ENCODE measurements around the gene GDE1. TPM values are rescaled to one million over a fixed set of nuclear protein-coding genes. Genes with fewer than 3 reads are reported as not detected.

GDE1 gene
- total and polyA plus RNA-seq, 2 donors (not counting 1 experiment from before 2014, with no cell fraction given) = 74.3 to 91.3 TPM

DNA sequence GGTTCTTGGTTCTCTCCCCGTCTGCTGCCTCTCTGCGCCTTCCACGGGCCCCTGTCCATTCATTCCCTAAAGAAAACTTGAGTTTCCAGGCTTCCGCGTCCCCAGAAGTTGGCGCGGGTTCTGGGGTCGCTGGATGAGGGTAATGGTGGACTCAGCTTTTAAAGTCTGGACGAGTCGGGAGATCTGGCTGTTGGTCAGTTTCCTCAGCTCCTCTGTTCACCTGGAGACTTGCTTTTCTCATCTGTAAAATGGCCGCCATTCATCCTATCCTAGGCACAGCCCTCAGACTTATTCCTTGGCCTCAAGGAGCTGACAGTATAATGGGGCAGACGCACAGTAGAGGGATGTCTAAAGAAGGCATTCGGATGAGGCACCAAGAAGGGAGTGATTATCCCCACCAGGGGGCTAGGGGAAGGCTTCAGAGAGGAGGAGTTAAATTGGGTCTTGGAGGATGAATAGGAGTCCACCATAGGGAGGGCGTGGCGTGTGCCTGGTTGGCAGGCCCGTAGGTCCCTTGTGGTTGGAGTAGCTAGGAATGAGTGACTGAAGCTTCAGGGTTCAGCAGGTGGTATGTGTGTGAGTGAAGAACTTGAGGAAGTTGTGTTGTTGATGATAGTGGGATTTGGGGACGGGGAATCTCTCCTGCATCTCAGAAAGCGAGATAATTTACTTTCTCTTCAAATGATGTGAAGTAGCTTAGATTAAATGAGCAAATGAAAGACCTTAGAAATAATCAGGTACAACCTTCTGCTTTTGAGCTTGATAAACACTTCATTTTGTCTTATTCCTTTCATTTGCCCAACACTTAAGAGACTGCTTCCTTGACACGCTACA lies 34.3 kb upstream of the GDE1 start:
- no peaks in the 10 kb centered on the region for H4K20me1 ChIP-seq (ENCODE audit: control insufficient read depth, extremely low read depth, insufficient read depth, low read length)
- no peaks in the 10 kb centered on the region for H3K27me3 ChIP-seq (ENCODE audit: control insufficient read depth, insufficient read depth, low read length)
- H3K4me2 ChIP-seq (ENCODE audit: extremely low read depth, insufficient read depth, low read length) = peak overlapping the region; percentile 83
- peak overlapping the region; percentile 92 for H2AFZ ChIP-seq (ENCODE audit: low read length)
- no peaks in the 10 kb centered on the region for H3K36me3 ChIP-seq (ENCODE audit: control insufficient read depth, insufficient read depth, low read length)
- peaks cover 2% of the 10 kb centered on the region for H3K4me1 ChIP-seq (ENCODE audit: control insufficient read depth, extremely low read depth, insufficient read depth, low read length)
- peak overlapping the region; percentile 73 to 91 (median 86) for H3K4me3 ChIP-seq (replicated peaks in 1 of 4; ENCODE audit: control extremely low read depth in 1 of 4, insufficient read depth in 1 of 4, low read depth in 3 of 4, low read length in 4 of 4)
- peak overlapping the region; percentile 90 for H3K9ac ChIP-seq (ENCODE audit: insufficient read depth, low read length)
- TF ChIP-seq, protein P1, sequence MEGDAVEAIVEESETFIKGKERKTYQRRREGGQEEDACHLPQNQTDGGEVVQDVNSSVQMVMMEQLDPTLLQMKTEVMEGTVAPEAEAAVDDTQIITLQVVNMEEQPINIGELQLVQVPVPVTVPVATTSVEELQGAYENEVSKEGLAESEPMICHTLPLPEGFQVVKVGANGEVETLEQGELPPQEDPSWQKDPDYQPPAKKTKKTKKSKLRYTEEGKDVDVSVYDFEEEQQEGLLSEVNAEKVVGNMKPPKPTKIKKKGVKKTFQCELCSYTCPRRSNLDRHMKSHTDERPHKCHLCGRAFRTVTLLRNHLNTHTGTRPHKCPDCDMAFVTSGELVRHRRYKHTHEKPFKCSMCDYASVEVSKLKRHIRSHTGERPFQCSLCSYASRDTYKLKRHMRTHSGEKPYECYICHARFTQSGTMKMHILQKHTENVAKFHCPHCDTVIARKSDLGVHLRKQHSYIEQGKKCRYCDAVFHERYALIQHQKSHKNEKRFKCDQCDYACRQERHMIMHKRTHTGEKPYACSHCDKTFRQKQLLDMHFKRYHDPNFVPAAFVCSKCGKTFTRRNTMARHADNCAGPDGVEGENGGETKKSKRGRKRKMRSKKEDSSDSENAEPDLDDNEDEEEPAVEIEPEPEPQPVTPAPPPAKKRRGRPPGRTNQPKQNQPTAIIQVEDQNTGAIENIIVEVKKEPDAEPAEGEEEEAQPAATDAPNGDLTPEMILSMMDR (conservative IDR thresholded peaks at IDR 0.05 in 1 of 2, IDR thresholded peaks at IDR 0.05 in 1 of 2; ENCODE audit: low read depth in 1 of 2, low read length in 2 of 2) = peak; percentile 7 to 18
- TF ChIP-seq EZH2 (IDR thresholded peaks at IDR 0.05; ENCODE audit: low read length, missing control alignments) = no peak
- peak; percentile 30 to 39 for DNase-seq (ENCODE audit: low read depth in 2 of 2)
- H3K27ac ChIP-seq (ENCODE audit: insufficient read depth, low read length) = peak overlapping the region; percentile 92
- no peaks in the 10 kb centered on the region for H3K9me3 ChIP-seq (ENCODE audit: control insufficient read depth, insufficient read depth, low read depth, low read length)
- H3K79me2 ChIP-seq (ENCODE audit: control insufficient read depth, insufficient read depth, low read length) = peaks cover 8% of the 10 kb centered on the region

DNA sequence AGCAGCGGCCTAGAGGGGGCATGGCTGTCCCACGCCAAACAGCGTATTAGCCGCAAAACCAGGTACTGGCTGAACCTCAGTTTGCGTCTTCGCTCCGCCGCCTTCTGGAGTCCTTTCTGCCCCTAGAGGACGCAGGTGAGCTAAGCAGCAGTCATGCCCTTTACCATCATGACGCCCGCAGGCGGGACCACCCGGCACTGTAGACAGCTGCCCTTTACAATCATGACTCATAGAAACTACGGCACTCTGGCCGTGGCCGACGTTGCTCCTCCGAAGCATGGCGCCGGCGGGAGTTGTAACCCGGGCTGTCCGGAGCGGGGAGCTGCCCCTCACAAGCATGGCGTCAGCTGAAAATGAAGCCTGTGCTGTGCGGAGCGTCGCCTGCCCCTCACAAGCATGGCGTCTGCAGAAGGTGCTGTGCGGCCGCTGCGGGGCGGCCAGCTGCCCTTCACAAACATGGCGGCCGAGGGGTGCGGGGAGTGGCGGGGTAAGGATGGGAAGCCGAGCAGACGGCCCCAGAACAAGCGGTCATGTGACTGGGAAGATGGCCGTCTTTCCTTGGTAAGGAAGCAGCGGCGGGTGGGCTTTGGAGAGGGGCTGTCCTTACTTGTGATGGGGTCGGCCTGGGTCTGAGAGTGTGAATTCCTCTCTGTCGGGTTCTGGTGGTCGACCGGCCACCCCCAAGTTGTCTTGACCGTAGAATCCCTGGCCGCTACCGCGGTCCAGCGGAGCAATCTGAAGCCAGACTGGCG lies 33.5 kb upstream of the GDE1 start, which contains the start of gene VPS35L:
Gene VPS35L (plus strand): TSS at position 518 of the 752 bp plus-strand sequence. CDS start 27 bp downstream, at position 545.
- Histone ChIP-seq H3K4me3 (replicated peaks in 1 of 4; ENCODE audit: control extremely low read depth in 1 of 4, insufficient read depth in 1 of 4, low read depth in 3 of 4, low read length in 4 of 4) (peak within 1 kb of the TSS; percentile 73 to 91 (median 86)), H3K4me1 (ENCODE audit: control insufficient read depth, extremely low read depth, insufficient read depth, low read length) (peaks cover 2% of the 10 kb centered on the region), H3K4me2 (ENCODE audit: extremely low read depth, insufficient read depth, low read length) (peak within 1 kb of the TSS; percentile 83), H3K9me3 (ENCODE audit: control insufficient read depth, insufficient read depth, low read depth, low read length) (no peaks in the 10 kb centered on the region), H2AFZ (ENCODE audit: low read length) (peak within 1 kb of the TSS; percentile 92), H3K27ac (ENCODE audit: insufficient read depth, low read length) (peak within 1 kb of the TSS; percentile 92), H4K20me1 (ENCODE audit: control insufficient read depth, extremely low read depth, insufficient read depth, low read length) (no peaks in the 10 kb centered on the region), H3K9ac (ENCODE audit: insufficient read depth, low read length) (peak within 1 kb of the TSS; percentile 90), H3K79me2 (ENCODE audit: control insufficient read depth, insufficient read depth, low read length) (peaks cover 8% of the 10 kb centered on the region), H3K36me3 (ENCODE audit: control insufficient read depth, insufficient read depth, low read length) (no peaks in the 10 kb centered on the region), H3K27me3 (ENCODE audit: control insufficient read depth, insufficient read depth, low read length) (no peaks in the 10 kb centered on the region)
- TF ChIP-seq, protein P1 (conservative IDR thresholded peaks at IDR 0.05 in 1 of 2, IDR thresholded peaks at IDR 0.05 in 1 of 2; ENCODE audit: low read depth in 1 of 2, low read length in 2 of 2) = peak; percentile 46 to 70
- no peak for TF ChIP-seq EZH2 (IDR thresholded peaks at IDR 0.05; ENCODE audit: low read length, missing control alignments)
- peak; percentile 98 to 99 for DNase-seq (ENCODE audit: low read depth in 2 of 2)

DNA sequence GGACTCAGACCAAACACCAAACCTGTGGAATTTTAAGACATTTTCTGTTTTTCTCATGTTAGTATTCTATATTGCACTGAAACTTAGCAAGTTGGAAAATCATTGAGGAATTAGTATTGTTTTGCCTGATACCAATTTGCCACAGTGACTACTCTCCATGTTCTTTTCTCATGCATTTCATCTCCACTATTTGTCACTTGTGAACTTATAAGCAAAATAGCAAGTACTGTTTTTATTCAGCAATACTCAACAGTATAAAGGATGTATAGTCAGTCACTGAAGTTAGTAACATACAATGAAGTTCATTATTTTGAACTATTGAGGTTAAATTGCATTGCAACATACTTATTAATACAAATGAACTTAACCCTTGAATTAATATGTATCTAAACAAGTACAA lies 27.8 kb upstream of the GDE1 start:
- Histone ChIP-seq H3K4me2 (ENCODE audit: extremely low read depth, insufficient read depth, low read length) (no peak overlapping the region), H3K4me3 (replicated peaks in 1 of 4; ENCODE audit: control extremely low read depth in 1 of 4, insufficient read depth in 1 of 4, low read depth in 3 of 4, low read length in 4 of 4) (no peak overlapping the region), H3K27ac (ENCODE audit: insufficient read depth, low read length) (no peak overlapping the region), H4K20me1 (ENCODE audit: control insufficient read depth, extremely low read depth, insufficient read depth, low read length) (no peaks in the 10 kb centered on the region), H3K36me3 (ENCODE audit: control insufficient read depth, insufficient read depth, low read length) (peaks cover 2% of the 10 kb centered on the region), H3K79me2 (ENCODE audit: control insufficient read depth, insufficient read depth, low read length) (no peaks in the 10 kb centered on the region), H3K27me3 (ENCODE audit: control insufficient read depth, insufficient read depth, low read length) (no peaks in the 10 kb centered on the region), H3K9me3 (ENCODE audit: control insufficient read depth, insufficient read depth, low read depth, low read length) (no peaks in the 10 kb centered on the region), H3K9ac (ENCODE audit: insufficient read depth, low read length) (no peak overlapping the region), H2AFZ (ENCODE audit: low read length) (no peak overlapping the region), H3K4me1 (ENCODE audit: control insufficient read depth, extremely low read depth, insufficient read depth, low read length) (no peaks in the 10 kb centered on the region)
- DNase-seq (ENCODE audit: low read depth in 2 of 2) = no peak
- no peak for TF ChIP-seq EZH2 (IDR thresholded peaks at IDR 0.05; ENCODE audit: low read length, missing control alignments)
- TF ChIP-seq, protein P1 (conservative IDR thresholded peaks at IDR 0.05 in 1 of 2, IDR thresholded peaks at IDR 0.05 in 1 of 2; ENCODE audit: low read depth in 1 of 2, low read length in 2 of 2) = no peak

All from fibroblast of lung (primary cell).